Right lobe of liver (tissue), 6 donors: ENCODE data around the gene CLIC6. TPM values are rescaled to one million over a fixed set of nuclear protein-coding genes. Genes with fewer than 3 reads are reported as not detected.

Experiments
- ATAC-seq, 4 donors: fragments of 200-7000 bp; cut with Tn5 transposase; one replicate each; pipeline ENCODE4 v1.9.1; 2020; ENCODE audit warnings: mild to moderate bottlenecking in 4 of 4, moderate library complexity in 4 of 4
- DNase-seq, 3 donors: peaks; one replicate each; pipeline ENCODE4 v3.0.0-alpha.2; 2020
- H3K27ac ChIP-seq, 3 donors: fragments of 200-600 bp; one replicate each; pipeline ENCODE4 v1.8.0; 2022
- H3K27me3 ChIP-seq, 2 donors: fragments of 200-600 bp; one replicate each; pipeline ENCODE4 v1.8.0; 2022
- H3K36me3 ChIP-seq, 4 donors: fragments of 200-600 bp; sonication (generic) in 1 of 4; one replicate each; pipeline versions ENCODE4 v1.5.1 to v1.8.0; 2017 to 2022; ENCODE audit warnings: control low read depth in 1 of 4
- H3K4me1 ChIP-seq, 4 donors: fragments of 200-600 bp; sonication (generic) in 1 of 4; one replicate each; pipeline versions ENCODE4 v1.5.1 to v1.8.0; 2017 to 2022; ENCODE audit warnings: control low read depth in 1 of 4
- H3K4me3 ChIP-seq, 3 donors: fragments of 200-600 bp; one replicate each; pipeline ENCODE4 v1.8.0; 2022
- H3K9me3 ChIP-seq, 4 donors: fragments of 200-600 bp; sonication (generic) in 1 of 4; one replicate each; pipeline versions ENCODE4 v1.5.1 to v1.8.0; 2017 to 2022; ENCODE audit warnings: control low read depth in 1 of 4
- POLR2A ChIP-seq: fragments of 450-650 bp; IDR thresholded peaks from one replicate; pipeline ENCODE4 v1.6.1; 2017; ENCODE audit warnings: antibody characterized with exemption, mild to moderate bottlenecking
- WGBS: methylation state at CpG from one replicate; pipeline ENCODE4 v1.1.6; 2018; ENCODE audit warnings: low coverage, low lambda C conversion rate; ENCODE audit not compliant: insufficient coverage; ENCODE audit errors: missing lambda C conversion rate; 5-methylcytosine and 5-hydroxymethylcytosine counted together
- intact Hi-C, 2 donors: fragments of 100-400 bp; cut with DNase I; formaldehyde crosslinking; loops; one replicate each; pipeline versions ENCODE4 v1.11.2 to v1.14.1; 2022
- total RNA-seq, 6 experiments: library from RNA; depleted of rRNA in 2 of 6; stranded (reverse); fragments of >200 nt in 2 of 6; fragmentation: NEBNext Ultra II Directional in 3 of 6; extraction: Animal tissue kit (Norgen Biotek cat#: 25700) in 3 of 6; gene quantifications; one replicate each; pipeline versions ENCODE4 v1.1.0 to v1.2.4, GENCODE V29; 2016 to 2023
- TF ChIP-seq, protein P1 (sequence below), 4 donors: fragments of 200-600 bp in 3 of 4; fragments of 450-650 bp in 1 of 4; IDR thresholded peaks; one replicate each; pipeline versions ENCODE4 v1.5.1 to v1.8.0; 2016 to 2022; ENCODE audit warnings: antibody characterized with exemption in 4 of 4, mild to moderate bottlenecking in 2 of 4
- donor health status: DM: no; HTN: yes; CAD: no.
- donor health status: DM: no; HTN: no; CAD: no.
- donor health status: DM: no; HTN: no; CAD: no.
- donor health status: DM: no; HTN: yes; CAD: no.
- donor health status: DM: no; HTN: yes; CAD: no.

Gene CLIC6
- total RNA-seq, 6 experiments from 2014 or later: 0.25 to 0.63 (median 0.43) TPM

DNA sequence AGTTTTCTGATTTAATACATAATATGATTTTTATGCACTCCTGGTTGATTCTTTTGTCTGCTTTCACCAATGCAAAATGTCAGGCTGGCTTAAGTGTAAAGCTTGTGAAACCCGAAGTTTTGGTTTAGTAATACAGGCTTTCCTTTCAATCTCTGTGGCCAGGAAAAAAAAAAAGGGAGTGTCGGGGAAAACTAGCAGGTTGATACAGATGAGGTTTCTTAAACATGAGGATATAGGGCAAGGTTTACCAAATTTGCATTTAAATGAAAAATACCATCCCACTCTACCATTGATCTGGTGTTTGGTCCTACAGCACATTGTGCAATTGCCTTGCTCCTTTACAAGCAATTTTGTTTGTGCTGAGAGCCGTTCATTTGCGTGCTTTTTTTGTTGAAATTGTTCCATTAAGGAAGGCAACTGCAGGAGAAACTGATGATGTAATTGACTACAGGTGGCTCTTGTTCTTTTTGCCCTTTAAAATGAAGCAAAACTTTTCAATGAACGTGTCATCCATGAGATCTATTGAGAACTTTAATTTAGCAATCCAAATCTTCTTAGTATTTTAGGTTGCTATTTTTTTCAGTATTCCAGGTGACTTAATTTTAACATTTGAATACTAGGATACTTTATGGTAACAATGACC, 22.7 kb downstream of the CLIC6 start:
- Histone ChIP-seq H3K9me3 (no peaks in the 10 kb centered on the region), H3K27me3 (peaks cover 0 to 7% of the 10 kb centered on the region in 2 donors), H3K4me1 (peaks cover 0 to 3% (median 0%) of the 10 kb centered on the region in 4 donors), H3K4me3 (no peak overlapping the region), H3K27ac (no peak overlapping the region), H3K36me3 (no peaks in the 10 kb centered on the region)
- ATAC-seq: no peak
- 38% methylated on average over 5 of the region's 5 CpGs for WGBS
- intact Hi-C loops: no loop called here
- no peak for TF ChIP-seq POLR2A
- TF ChIP-seq, protein P1, sequence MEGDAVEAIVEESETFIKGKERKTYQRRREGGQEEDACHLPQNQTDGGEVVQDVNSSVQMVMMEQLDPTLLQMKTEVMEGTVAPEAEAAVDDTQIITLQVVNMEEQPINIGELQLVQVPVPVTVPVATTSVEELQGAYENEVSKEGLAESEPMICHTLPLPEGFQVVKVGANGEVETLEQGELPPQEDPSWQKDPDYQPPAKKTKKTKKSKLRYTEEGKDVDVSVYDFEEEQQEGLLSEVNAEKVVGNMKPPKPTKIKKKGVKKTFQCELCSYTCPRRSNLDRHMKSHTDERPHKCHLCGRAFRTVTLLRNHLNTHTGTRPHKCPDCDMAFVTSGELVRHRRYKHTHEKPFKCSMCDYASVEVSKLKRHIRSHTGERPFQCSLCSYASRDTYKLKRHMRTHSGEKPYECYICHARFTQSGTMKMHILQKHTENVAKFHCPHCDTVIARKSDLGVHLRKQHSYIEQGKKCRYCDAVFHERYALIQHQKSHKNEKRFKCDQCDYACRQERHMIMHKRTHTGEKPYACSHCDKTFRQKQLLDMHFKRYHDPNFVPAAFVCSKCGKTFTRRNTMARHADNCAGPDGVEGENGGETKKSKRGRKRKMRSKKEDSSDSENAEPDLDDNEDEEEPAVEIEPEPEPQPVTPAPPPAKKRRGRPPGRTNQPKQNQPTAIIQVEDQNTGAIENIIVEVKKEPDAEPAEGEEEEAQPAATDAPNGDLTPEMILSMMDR (IDR thresholded peaks at IDR 0.05): no peak
- DNase-seq: no peak

- 48% methylated on average over 2 of the region's 2 CpGs for WGBS
- H3K4me1 ChIP-seq: peaks cover 0 to 3% (median 0%) of the 10 kb centered on the region in 4 donors
- no peak for ATAC-seq
- H3K9me3 ChIP-seq: no peaks in the 10 kb centered on the region
- no peak overlapping the region for H3K4me3 ChIP-seq
- peaks cover 0 to 7% of the 10 kb centered on the region in 2 donors for H3K27me3 ChIP-seq
- no peak overlapping the region for H3K27ac ChIP-seq
- no peaks in the 10 kb centered on the region for H3K36me3 ChIP-seq
- intact Hi-C loops: no loop called here
- TF ChIP-seq, protein P1 (IDR thresholded peaks at IDR 0.05): no peak
- TF ChIP-seq POLR2A: no peak
- DNase-seq: no peak
Observed at GRCh38 chr21:34692458-34693020, 23.7 kb downstream of the CLIC6 start.

GRCh38 chr21:34693192-34693810, 24.5 kb downstream of the CLIC6 start:
- intact Hi-C loops: no loop called here
- H3K4me1 ChIP-seq: peaks cover 0 to 3% (median 0%) of the 10 kb centered on the region in 4 donors
- WGBS: 48% methylated on average over 6 of the region's 6 CpGs
- no peak overlapping the region for H3K4me3 ChIP-seq
- H3K36me3 ChIP-seq: no peaks in the 10 kb centered on the region
- H3K27ac ChIP-seq: no peak overlapping the region
- no peaks in the 10 kb centered on the region for H3K9me3 ChIP-seq
- H3K27me3 ChIP-seq: peaks cover 0 to 7% of the 10 kb centered on the region in 2 donors
- DNase-seq (peak in 1 of 3 donors; percentile 56), ATAC-seq (peak; percentile 66 to 86 (median 78))
- TF ChIP-seq, protein P1 (IDR thresholded peaks at IDR 0.05): peak; percentile 76 to 90 (median 84)
- no peak for TF ChIP-seq POLR2A

GRCh38 chr21:34695434-34695833, 26.6 kb downstream of the CLIC6 start:
- DNase-seq (no peak), ATAC-seq (peak in 1 of 4 donors; percentile 77)
- intact Hi-C loops: no loop called here
- Histone ChIP-seq H3K4me3 (no peak overlapping the region), H3K4me1 (peaks cover 0 to 3% (median 0%) of the 10 kb centered on the region in 4 donors), H3K36me3 (no peaks in the 10 kb centered on the region), H3K27ac (no peak overlapping the region), H3K27me3 (peaks cover 0 to 7% of the 10 kb centered on the region in 2 donors), H3K9me3 (no peaks in the 10 kb centered on the region)
- 53% methylated on average over 2 of the region's 2 CpGs for WGBS
- TF ChIP-seq POLR2A: no peak
- TF ChIP-seq, protein P1 (IDR thresholded peaks at IDR 0.05): no peak
